Sigmoid colon (tissue), 4 donors: Measurements from ENCODE around the gene RAD51.

Experiments
- CTCF ChIP-seq, 4 experiments: fragments of 450-650 bp in 3 of 4; fragments of 200-600 bp in 1 of 4; IDR thresholded peaks; one replicate each; pipeline ENCODE4 v1.5.1; 2016 to 2019; ENCODE audit warnings: antibody characterized with exemption in 4 of 4, mild to moderate bottlenecking in 3 of 4, moderate library complexity in 2 of 4
- EP300 ChIP-seq, 4 donors: sonication (generic); formaldehyde crosslinking; IDR thresholded peaks; one replicate each; pipeline ENCODE4 v1.6.1; 2017; ENCODE audit warnings: antibody characterized with exemption in 4 of 4
- POLR2A ChIP-seq, 2 donors: fragments of 450-650 bp; IDR thresholded peaks; one replicate each; pipeline ENCODE4 v1.6.1; 2016; ENCODE audit warnings: antibody characterized with exemption in 2 of 2, mild to moderate bottlenecking in 2 of 2, moderate library complexity in 2 of 2
- POLR2AphosphoS5 ChIP-seq, 4 donors: sonication (generic); formaldehyde crosslinking; IDR thresholded peaks; one replicate each; pipeline ENCODE4 v1.6.1; 2017; ENCODE audit warnings: antibody characterized with exemption in 4 of 4

GRCh38 chr15:40766194-40766815, 71.3 kb downstream of the RAD51 start:
- no peak for TF ChIP-seq CTCF (IDR thresholded peaks at IDR 0.05)
- no peak for TF ChIP-seq POLR2AphosphoS5 (IDR thresholded peaks at IDR 0.05)
- TF ChIP-seq POLR2A (IDR thresholded peaks at IDR 0.05), result no peak
- TF ChIP-seq EP300 (IDR thresholded peaks at IDR 0.05), result no peak
